ENCODE measurements around the gene COL9A2.

GRCh38 chr1:40361201-40361600, 44.1 kb upstream of the COL9A2 start:
- TF ChIP-seq CTCF (IDR thresholded peaks at IDR 0.05 in 4 of 5, conservative IDR thresholded peaks at IDR 0.05 in 1 of 5) = no peak
- no peak for TF ChIP-seq POLR2A (IDR thresholded peaks at IDR 0.05)
